Mesenchymal stem cell (in vitro differentiated cells and primary cell): Measurements from ENCODE around the gene CLN3.
"Not testable (repeated sequence)": the region's sequence is repeated elsewhere in the genome, so short reads cannot be mapped to it uniquely, and the experiment has no call there.

Source experiments
- DNase-seq: peaks from one replicate; pipeline ENCODE4 v3.0.0-alpha.2; 2013
- H2AFZ ChIP-seq: one replicate; pipeline ENCODE4 v1.6.1; 2013; ENCODE audit warnings: low read depth, mild to moderate bottlenecking, control low read depth, inconsistent platforms, low read length, moderate library complexity
- H2AK5ac ChIP-seq: 2 replicates; pipeline ENCODE4 v1.6.1; 2013; ENCODE audit warnings: low read length, moderate library complexity, mild to moderate bottlenecking, inconsistent platforms; ENCODE audit not compliant: severe bottlenecking
- H2BK120ac ChIP-seq: one replicate; pipeline ENCODE4 v1.6.1; 2013; ENCODE audit warnings: low read depth, mild to moderate bottlenecking, inconsistent platforms, low read length, moderate library complexity
- H2BK12ac ChIP-seq, 2 experiments: one replicate each; pipeline ENCODE4 v1.6.1; 2013; ENCODE audit warnings: inconsistent platforms in 2 of 2, low read length in 2 of 2, mild to moderate bottlenecking in 2 of 2, moderate library complexity in 2 of 2, control low read depth in 1 of 2
- H2BK15ac ChIP-seq: one replicate; pipeline ENCODE4 v1.6.1; 2013; ENCODE audit warnings: mild to moderate bottlenecking, low read depth, inconsistent platforms; ENCODE audit not compliant: poor library complexity, severe bottlenecking
- H2BK5ac ChIP-seq: 2 replicates; pipeline ENCODE4 v1.6.1; 2013; ENCODE audit warnings: low read depth, mild to moderate bottlenecking, low read length, control low read depth, inconsistent platforms; ENCODE audit not compliant: poor library complexity, severe bottlenecking
- H3K14ac ChIP-seq, 2 experiments: one replicate each; pipeline ENCODE4 v1.6.1; 2013; ENCODE audit warnings: inconsistent platforms in 2 of 2, low read length in 2 of 2, control low read depth in 1 of 2, mild to moderate bottlenecking in 1 of 2, moderate library complexity in 1 of 2
- H3K18ac ChIP-seq, 2 experiments: one replicate each; pipeline ENCODE4 v1.6.1; 2013; ENCODE audit warnings: inconsistent platforms in 2 of 2, low read length in 2 of 2, control low read depth in 1 of 2, low read depth in 1 of 2, mild to moderate bottlenecking in 1 of 2
- H3K23ac ChIP-seq, 2 experiments: one replicate each; pipeline ENCODE4 v1.6.1; 2013; ENCODE audit warnings: inconsistent platforms in 2 of 2, low read length in 2 of 2, mild to moderate bottlenecking in 2 of 2, moderate library complexity in 2 of 2, control low read depth in 1 of 2
- H3K27ac ChIP-seq: 2 replicates; pipeline ENCODE4 v1.5.1; 2013; ENCODE audit warnings: mild to moderate bottlenecking, moderate library complexity, low read length, control low read depth, inconsistent platforms; ENCODE audit not compliant: poor library complexity, severe bottlenecking
- H3K27me3 ChIP-seq, 2 experiments: 2 replicates each; pipeline versions ENCODE4 v1.6.1 to v1.7.0; 2013; ENCODE audit warnings: low read length in 2 of 2, mild to moderate bottlenecking in 2 of 2, moderate library complexity in 2 of 2, control low read depth in 1 of 2, inconsistent platforms in 1 of 2; ENCODE audit not compliant: control insufficient read depth in 1 of 2, insufficient read depth in 1 of 2
- H3K36me3 ChIP-seq, 2 experiments: 2 replicates each; pipeline versions ENCODE4 v1.6.1 to v1.7.0; 2013; ENCODE audit warnings: low read length in 2 of 2, control low read depth in 1 of 2, inconsistent platforms in 1 of 2, low read depth in 1 of 2, mild to moderate bottlenecking in 1 of 2; ENCODE audit not compliant: insufficient read depth in 2 of 2, control insufficient read depth in 1 of 2
- H3K4ac ChIP-seq, 2 experiments: one replicate each; pipeline ENCODE4 v1.6.1; 2013; ENCODE audit warnings: inconsistent platforms in 2 of 2, low read length in 2 of 2, mild to moderate bottlenecking in 2 of 2, moderate library complexity in 2 of 2, control low read depth in 1 of 2, low read depth in 1 of 2
- H3K4me1 ChIP-seq: 2 replicates; pipeline ENCODE4 v1.6.1; 2013; ENCODE audit warnings: low read depth, low read length, control low read depth; ENCODE audit not compliant: control insufficient read depth, insufficient read depth
- H3K4me2 ChIP-seq: 2 replicates; pipeline ENCODE4 v1.6.1; 2013; ENCODE audit warnings: low read length, mild to moderate bottlenecking, inconsistent platforms; ENCODE audit not compliant: poor library complexity, severe bottlenecking
- H3K4me3 ChIP-seq, 2 experiments: 2 replicates each; pipeline versions ENCODE4 v1.5.1 to v1.7.0; 2013; ENCODE audit warnings: low read length in 2 of 2, mild to moderate bottlenecking in 2 of 2, control low read depth in 1 of 2, low read depth in 1 of 2; ENCODE audit not compliant: insufficient read depth in 1 of 2
- H3K79me1 ChIP-seq: replicated peaks from 2 replicates; pipeline ENCODE4 v1.6.1; 2013; ENCODE audit warnings: mild to moderate bottlenecking, control low read depth, low read length, inconsistent platforms; ENCODE audit not compliant: poor library complexity, severe bottlenecking
- H3K9ac ChIP-seq: 2 replicates; pipeline ENCODE4 v1.7.0; 2013; ENCODE audit warnings: mild to moderate bottlenecking, low read length, moderate library complexity
- H3K9me3 ChIP-seq: 2 replicates; pipeline ENCODE4 v1.7.0; 2013; ENCODE audit warnings: mild to moderate bottlenecking, low read length; ENCODE audit not compliant: control insufficient read depth
- H4K8ac ChIP-seq: one replicate; pipeline ENCODE4 v1.6.1; 2013; ENCODE audit warnings: inconsistent platforms, mild to moderate bottlenecking, low read length, moderate library complexity
- H4K91ac ChIP-seq: one replicate; pipeline ENCODE4 v1.6.1; 2013; ENCODE audit warnings: mild to moderate bottlenecking, low read length, inconsistent platforms
- WGBS: methylation state at CpG from one replicate; pipeline ENCODE4 v1.1.7; 2013; ENCODE audit warnings: mixed read lengths; 5-methylcytosine and 5-hydroxymethylcytosine counted together

The CLN3 gene

DNA sequence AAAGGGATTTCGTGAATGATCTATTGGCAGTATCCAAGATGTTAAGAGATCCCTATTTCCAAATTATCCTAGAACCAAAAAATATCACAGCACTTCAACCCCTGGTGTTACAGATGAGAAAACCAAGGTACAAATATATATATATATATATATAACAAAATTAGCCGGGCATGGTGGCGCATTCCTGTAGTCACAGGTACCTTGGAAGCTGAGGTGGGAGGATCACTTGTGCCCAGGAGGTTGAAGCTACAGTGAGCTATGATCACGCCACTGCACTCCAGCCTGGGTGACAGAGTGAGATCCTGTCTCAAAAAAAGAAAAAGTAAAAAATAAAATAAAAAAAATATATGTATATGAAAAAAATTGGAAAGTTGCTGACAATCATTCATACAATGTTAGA is 637 bp upstream of the CLN3 start:
- peak overlapping the region; percentile 95 for H3K9ac ChIP-seq
- no peak overlapping the region for H3K14ac ChIP-seq
- no peak overlapping the region for H3K4ac ChIP-seq
- WGBS, result 41% methylated on average over 3 of the region's 4 CpGs
- no peak overlapping the region for H2BK12ac ChIP-seq
- H3K18ac ChIP-seq, result no peak overlapping the region
- no peak overlapping the region for H2BK5ac ChIP-seq
- H2BK15ac ChIP-seq, result no peak overlapping the region
- no peak overlapping the region for H3K23ac ChIP-seq
- no peak overlapping the region for H2BK120ac ChIP-seq
- H3K27me3 ChIP-seq, result peaks cover 0 to 3% of the 10 kb centered on the region in 2 experiments
- no peaks in the 10 kb centered on the region for H3K4me1 ChIP-seq
- H4K8ac ChIP-seq, result no peak overlapping the region
- H3K4me3 ChIP-seq, result peak overlapping the region in 1 of 2 experiments; percentile 100
- H2AFZ ChIP-seq, result no peak overlapping the region
- H3K4me2 ChIP-seq, result no peak overlapping the region
- H3K79me1 ChIP-seq, result peaks cover 9% of the 10 kb centered on the region
- DNase-seq, result no peak
- no peak overlapping the region for H2AK5ac ChIP-seq
- no peak overlapping the region for H4K91ac ChIP-seq
- peaks cover 12 to 16% of the 10 kb centered on the region in 2 experiments for H3K36me3 ChIP-seq
- peak overlapping the region; percentile 98 for H3K27ac ChIP-seq
- no peaks in the 10 kb centered on the region for H3K9me3 ChIP-seq

DNA sequence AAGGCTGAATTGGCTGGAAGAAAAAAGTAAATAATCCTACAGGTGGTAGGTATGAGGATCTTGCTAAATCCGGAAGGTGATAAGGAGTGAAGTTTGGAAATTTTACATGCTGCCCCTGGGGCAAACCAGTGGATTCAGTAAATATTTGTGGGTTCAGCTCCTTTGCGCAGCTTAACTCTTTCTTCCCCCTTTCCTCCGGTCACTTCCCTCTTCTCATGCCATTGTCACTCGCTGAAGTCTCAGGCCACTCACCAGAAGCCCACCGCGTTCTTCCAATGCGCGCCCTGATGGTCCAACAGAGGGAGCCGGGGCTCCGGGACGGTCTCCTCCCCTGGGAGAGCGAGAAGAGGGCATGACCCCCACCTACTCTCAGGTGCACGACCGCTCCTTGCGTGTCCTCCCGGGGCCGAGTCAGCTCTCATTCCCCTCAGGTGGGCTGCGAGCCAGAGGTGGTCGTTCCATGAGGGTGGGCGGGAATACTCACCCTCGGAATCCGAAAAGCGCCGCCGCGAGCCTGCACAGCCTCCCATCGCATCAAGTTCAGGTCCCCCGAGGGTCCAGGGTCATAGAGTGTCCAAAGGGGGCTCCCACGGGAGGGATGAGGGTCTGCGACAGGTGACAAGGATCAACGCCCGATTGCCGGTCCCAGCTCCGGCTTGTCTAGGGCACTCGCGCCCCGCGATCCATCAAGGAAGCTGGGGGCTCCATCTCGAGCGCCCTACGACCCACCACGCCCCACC is 474 bp downstream of the CLN3 start:
- peak overlapping the region; percentile 10 for H3K27ac ChIP-seq
- peak overlapping the region; percentile 86 to 96 for H3K18ac ChIP-seq
- DNase-seq, result peak; percentile 32
- peak overlapping the region; percentile 92 for H3K4me2 ChIP-seq
- peak overlapping the region; percentile 75 to 86 for H3K4ac ChIP-seq
- H4K91ac ChIP-seq, result peak overlapping the region; percentile 84
- no peak overlapping the region for H2BK120ac ChIP-seq
- no peak overlapping the region for H2AK5ac ChIP-seq
- H4K8ac ChIP-seq, result peak overlapping the region; percentile 86
- no peaks in the 10 kb centered on the region for H3K9me3 ChIP-seq
- H3K36me3 ChIP-seq, result peaks cover 19 to 24% of the 10 kb centered on the region in 2 experiments
- peak overlapping the region; percentile 79 for H2BK15ac ChIP-seq
- H3K27me3 ChIP-seq, result peaks cover 0 to 3% of the 10 kb centered on the region in 2 experiments
- H2BK12ac ChIP-seq, result peak overlapping the region in 1 of 2 experiments; percentile 74
- peaks cover 12% of the 10 kb centered on the region for H3K79me1 ChIP-seq
- H3K9ac ChIP-seq, result peak overlapping the region; percentile 95
- no peaks in the 10 kb centered on the region for H3K4me1 ChIP-seq
- peak overlapping the region in 1 of 2 experiments; percentile 89 for H3K14ac ChIP-seq
- H3K23ac ChIP-seq, result peak overlapping the region in 1 of 2 experiments; percentile 95
- peak overlapping the region; percentile 32 for H2BK5ac ChIP-seq
- H2AFZ ChIP-seq, result peak overlapping the region; percentile 99
- peak overlapping the region; percentile 96 to 100 for H3K4me3 ChIP-seq
- under 1% methylated on average over 38 of the region's 42 CpGs for WGBS

DNA sequence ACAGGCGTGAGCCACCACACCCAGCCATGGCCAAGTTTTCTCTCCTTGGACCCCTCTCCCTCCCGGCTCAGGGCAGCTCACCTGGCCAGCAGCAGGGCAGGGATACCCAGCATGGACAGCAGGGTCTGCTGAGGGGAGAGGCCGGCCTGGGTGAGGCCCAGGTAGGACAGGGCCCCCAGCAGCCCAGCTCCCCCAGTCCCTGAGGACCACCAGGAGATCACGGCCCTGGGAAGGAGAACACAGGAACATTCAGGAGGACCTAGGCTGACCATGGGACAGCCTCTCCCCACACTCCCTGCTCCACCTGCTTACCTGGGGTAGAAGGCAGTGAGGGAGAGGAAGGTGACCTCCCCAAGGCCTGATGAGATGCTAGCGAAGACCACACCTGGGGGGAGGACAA is 5.6 kb downstream of the CLN3 start:
- Histone ChIP-seq H3K27me3 (no peaks in the 10 kb centered on the region), H4K91ac (no peak overlapping the region)

DNA sequence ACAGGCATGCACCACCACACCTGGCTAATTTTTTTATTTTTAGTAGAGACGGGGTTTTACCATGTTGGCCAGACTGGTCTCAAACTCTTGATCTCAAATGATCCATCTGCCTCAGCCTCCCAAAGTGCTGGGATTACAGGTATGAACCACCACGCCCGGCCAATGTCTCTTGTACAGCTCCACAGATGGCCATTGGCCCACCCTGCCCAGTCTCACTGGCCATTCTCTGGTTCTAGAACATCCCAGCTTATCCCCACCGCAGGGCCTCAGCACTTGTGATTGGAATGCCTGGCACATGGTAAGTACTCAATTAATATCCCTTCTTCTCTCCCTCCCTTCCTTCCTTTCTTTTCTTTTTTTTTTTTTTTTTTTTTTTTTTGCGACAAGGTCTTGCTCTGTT is 8.5 kb downstream of the CLN3 start:
- not testable (repeated sequence) for H3K9me3 ChIP-seq, H4K91ac ChIP-seq, H3K79me1 ChIP-seq, H3K14ac ChIP-seq, H3K4me1 ChIP-seq, H2AK5ac ChIP-seq, H3K27me3 ChIP-seq, H4K8ac ChIP-seq, H3K4ac ChIP-seq, H2BK120ac ChIP-seq, H2BK5ac ChIP-seq, H3K23ac ChIP-seq, H3K9ac ChIP-seq, DNase-seq, H2BK15ac ChIP-seq, H3K27ac ChIP-seq, H3K4me3 ChIP-seq, H2BK12ac ChIP-seq, H3K4me2 ChIP-seq, H2AFZ ChIP-seq, H3K18ac ChIP-seq
- WGBS, result 97% methylated on average over 5 of the region's 5 CpGs
- peaks cover 45 to 72% of the 10 kb centered on the region in 2 experiments for H3K36me3 ChIP-seq

More for the DNA sequence above, 5.6 kb downstream of the CLN3 start:
- Histone ChIP-seq H2AK5ac (no peak overlapping the region), H3K18ac (no peak overlapping the region), H3K9ac (no peak overlapping the region), H3K4me2 (no peak overlapping the region), H2AFZ (no peak overlapping the region), H3K4me3 (no peak overlapping the region), H2BK12ac (no peak overlapping the region), H4K8ac (no peak overlapping the region), H3K4me1 (no peaks in the 10 kb centered on the region), H2BK15ac (no peak overlapping the region), H3K36me3 (peaks cover 39 to 55% of the 10 kb centered on the region in 2 experiments), H3K4ac (no peak overlapping the region), H3K9me3 (no peaks in the 10 kb centered on the region), H3K27ac (no peak overlapping the region), H3K23ac (no peak overlapping the region), H2BK120ac (no peak overlapping the region), H3K14ac (no peak overlapping the region), H3K79me1 (peaks cover 9% of the 10 kb centered on the region), H2BK5ac (no peak overlapping the region)
- WGBS, result 97% methylated on average over 3 of the region's 5 CpGs
- DNase-seq, result no peak
